HG02759 (cell line): Measurements from ENCODE around the gene NLGN4Y.

ENCODE experiments used
- ATAC-seq: cut with Tn5 transposase; IDR thresholded peaks from one replicate; pipeline ENCODE4 v1.9.1; 2021; ENCODE audit warnings: mild to moderate bottlenecking, moderate library complexity; ENCODE audit not compliant: unreplicated experiment

NLGN4Y gene

DNA sequence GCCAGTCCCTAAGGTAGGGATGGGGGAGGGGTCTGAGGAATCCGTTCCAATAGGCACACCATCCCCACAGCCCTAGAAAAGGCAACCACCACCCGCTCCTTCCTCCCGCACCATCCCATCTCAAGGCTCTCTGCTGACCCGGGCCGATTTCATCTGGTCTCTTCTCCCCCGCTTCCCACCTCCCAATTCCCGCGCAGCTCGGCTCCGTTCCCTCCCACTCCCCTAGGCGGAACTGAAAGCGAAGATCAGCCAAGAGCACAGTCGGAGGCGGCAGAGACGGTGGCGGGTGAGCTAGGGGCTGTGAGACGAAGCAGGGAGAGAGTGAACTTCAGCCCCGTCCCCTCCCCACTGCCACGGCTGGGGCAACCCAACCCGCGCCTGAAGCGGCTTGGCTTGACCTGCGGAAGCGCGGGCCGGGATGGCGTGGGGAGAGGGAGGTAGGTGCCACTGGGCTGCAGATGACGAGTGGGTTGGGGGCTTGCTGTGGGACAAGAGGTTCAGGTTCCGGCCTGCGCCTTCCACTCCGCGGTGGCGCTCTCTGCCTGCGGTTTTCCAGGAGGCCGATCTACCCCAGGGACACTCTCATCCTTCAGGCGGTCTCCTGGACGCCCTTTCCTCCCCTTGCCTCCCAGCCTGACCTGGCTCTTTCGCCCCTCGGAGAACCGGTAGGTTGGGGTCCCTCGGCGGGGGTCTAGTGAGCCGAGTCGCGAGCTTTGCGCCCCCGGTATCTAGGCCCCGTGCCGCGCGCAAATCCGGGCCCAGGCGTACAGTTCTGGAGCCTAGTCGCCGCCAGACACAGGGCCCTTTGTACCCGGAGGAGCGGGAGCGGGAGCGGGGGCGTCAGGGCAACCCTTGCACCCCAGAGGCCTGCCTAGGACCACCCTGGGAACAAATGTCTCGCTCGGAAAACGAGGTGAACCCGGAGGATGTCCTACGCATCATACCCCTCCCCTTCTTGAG, at the start of gene NLGN4Y:
Gene NLGN4Y (plus strand): TSS at position 258 of the 960 bp plus-strand sequence. CDS start 97,591 bp downstream, outside the sequence.
- peak; percentile 78 for ATAC-seq

- ATAC-seq: no peak
These were observed 38.4 kb upstream of the NLGN4Y start for GRCh38 chrY:14485935-14486334.

DNA sequence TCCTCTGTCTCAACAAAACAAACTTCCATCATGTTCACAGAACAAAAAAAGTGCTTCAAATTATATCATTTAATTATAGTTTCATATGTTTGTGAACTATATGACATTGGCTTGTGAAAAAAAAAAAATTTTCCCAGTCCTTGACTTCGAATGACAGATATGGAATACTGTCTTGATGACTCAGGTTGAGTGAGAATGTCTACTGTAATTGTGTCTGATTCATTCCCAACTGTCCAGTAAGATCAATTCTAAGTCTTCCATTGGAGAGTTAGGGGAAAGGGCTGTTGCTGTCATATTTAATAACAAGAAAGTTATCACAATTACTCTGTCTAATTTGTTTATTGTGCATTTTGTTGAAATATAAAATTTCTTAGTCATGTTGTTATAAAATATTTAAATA, 34.1 kb upstream of the NLGN4Y start:
- no peak for ATAC-seq

DNA sequence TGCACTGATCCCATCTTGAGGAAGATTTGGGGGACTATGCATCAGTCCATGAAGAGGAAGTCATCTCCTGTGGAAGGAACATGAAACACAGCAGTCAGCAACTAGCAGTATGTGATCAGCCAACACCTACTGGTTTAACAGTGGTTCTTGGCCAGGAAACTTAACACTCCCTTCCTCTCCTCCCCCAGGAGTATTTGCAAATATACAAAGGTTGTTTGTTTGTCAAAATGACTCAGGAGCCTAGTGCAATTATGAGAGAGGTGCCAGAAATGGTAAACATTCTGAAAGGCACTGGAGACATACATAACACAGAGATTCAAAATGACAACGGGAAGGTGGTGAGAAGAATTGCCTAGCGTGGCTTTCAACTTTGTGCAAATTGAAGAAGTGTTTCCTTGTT, 26.3 kb upstream of the NLGN4Y start:
- no peak for ATAC-seq

DNA sequence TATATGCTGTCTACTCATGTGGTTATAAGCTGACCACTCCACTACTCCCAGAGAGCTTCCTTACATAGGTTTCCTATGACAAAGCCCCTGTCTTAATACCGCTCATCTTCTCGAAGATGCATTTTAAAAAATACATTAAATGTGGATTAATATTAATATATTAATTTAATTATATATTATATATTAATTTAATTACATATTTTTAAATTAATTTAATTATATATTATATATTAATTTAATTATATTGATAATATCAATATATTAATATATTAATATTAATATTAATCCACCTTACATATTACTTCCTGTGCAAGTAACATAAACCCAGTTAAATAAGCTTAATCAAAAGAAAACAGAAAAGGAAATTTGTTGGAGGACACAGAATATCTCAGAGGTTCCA, 19.7 kb upstream of the NLGN4Y start:
- no peak for ATAC-seq

- ATAC-seq: no peak
These were observed 1.9 kb upstream of the NLGN4Y start for GRCh38 chrY:14522379-14522950.

GRCh38 chrY:14523491-14524271, 648 bp upstream of the NLGN4Y start:
- ATAC-seq: peak; percentile 17

- no peak for ATAC-seq
These were observed 986 bp downstream of the NLGN4Y start for GRCh38 chrY:14525315-14525714.

DNA sequence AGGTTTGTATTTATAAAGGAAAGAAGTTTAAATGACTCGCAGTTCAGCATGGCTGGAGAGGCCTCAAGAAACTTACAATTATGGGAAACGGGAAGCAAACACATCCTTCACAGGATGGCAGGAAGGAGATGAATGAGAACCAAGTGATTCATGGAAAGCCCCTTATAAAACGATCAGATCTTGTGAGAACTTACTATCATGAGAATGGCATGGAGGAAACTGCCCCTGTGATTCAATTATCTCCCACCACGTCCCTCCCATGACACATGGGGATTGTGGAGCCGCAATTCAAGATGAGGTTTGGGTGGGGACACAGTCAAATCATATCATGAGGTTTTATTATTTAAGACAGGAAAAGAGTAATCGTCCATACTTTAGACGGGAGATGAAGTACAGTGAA, 4.0 kb downstream of the NLGN4Y start:
- ATAC-seq: no peak

DNA sequence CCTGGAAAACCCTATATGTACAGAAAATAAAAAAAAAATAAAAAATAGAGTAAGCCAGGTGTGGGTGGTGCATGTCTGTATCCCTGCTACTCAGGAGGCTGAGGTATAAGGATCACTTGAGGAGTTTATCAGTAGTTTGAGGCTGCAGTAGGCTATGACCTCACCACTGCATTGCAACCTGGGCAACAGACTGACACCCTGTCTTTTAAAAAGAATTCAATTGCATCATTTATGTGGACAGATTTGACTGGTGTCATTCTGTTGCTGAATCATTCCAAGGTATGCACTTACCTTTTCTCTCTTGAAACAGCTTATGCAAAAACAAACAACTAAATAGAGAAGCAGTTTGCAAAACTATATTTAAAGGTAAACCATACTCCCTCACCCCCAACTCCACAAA, 12.4 kb downstream of the NLGN4Y start:
- ATAC-seq: no peak

- no peak for ATAC-seq
These were observed 19.2 kb downstream of the NLGN4Y start for GRCh38 chrY:14543506-14543905.

DNA sequence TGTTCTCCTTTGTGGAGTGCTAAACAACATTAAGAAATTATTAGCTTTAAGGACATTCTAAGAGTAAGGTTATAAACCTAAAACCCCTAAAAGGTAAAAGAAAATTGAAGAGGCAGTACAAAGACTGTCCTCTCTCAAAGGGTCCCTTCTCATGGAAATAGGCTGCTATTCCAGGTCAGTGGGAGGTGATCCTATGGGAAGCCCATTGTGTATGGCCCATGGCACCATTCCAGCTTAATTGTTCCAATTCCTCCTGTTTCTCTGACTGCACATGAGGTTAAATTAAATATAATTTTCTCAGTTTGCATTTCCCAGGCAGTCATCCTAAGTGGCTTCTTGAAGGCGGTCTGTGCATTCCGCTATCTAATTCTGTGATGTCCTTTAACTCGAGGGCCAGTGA, 57.0 kb downstream of the NLGN4Y start:
- ATAC-seq: no peak

DNA sequence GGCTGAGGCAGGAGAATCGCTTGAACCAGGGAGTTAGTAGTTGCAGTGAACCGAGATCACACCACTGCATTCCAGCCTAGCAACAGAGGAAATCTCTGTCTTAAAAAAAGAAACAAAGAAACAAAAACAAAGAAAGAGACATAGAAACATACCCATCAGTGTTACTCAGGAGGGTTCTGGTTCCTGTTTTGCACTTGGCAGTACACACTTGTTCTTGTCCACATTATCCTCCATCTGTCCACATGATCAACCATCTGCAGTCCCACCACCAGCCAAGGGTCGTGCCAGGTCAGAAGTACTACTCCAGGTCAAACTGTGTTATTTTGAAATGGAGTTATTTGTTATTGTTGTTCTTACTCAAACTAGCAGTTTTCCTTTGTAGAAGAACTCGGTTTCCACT, 62.4 kb downstream of the NLGN4Y start:
- ATAC-seq: no peak

- ATAC-seq: no peak
These were observed 77.0 kb downstream of the NLGN4Y start for GRCh38 chrY:14601372-14601771.

- ATAC-seq: no peak
These were observed 93.3 kb downstream of the NLGN4Y start for GRCh38 chrY:14617625-14618024.

GRCh38 chrY:14618513-14618912, 94.2 kb downstream of the NLGN4Y start:
- no peak for ATAC-seq

- no peak for ATAC-seq
These were observed 103.9 kb downstream of the NLGN4Y start for GRCh38 chrY:14628208-14628607.

GRCh38 chrY:14631676-14632075, 107.3 kb downstream of the NLGN4Y start:
- no peak for ATAC-seq

DNA sequence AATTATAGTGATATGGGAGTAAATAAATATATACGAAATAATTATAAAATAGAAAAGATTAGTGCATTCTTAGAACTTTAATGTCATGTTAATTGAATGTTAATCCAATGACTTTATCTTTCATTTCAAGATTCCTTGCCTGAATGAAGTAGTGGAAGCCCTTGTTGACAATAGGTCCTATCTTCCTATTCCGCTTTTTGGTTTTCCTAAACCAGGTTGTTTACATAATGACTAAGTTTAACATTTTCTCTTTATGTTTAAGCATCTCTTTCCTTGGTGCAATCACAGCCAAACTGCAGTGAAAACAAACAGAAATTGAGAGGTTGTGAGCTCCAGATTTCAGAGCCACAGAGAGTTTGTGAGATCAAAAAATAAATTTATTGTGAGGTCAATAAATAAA, 109.4 kb downstream of the NLGN4Y start:
- ATAC-seq: no peak

DNA sequence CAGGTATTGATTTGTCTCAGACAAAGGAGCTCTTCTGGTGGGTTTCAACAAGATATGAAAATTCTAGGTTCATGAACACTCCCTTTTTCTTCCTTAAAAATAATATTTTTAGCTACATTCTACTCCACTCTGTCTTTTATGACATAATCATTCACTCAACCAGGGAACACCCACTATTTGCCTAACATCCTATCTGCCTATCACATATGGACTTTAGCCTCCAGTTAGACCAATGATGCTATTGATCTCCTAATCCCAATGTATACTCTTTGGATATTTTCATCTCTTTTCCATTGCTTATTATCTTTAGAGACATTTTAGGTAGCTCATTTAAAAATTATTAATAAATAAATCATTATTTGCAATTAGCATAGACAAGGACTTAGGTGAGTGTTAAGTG, 110.6 kb downstream of the NLGN4Y start:
- ATAC-seq: no peak

GRCh38 chrY:14637551-14637950, 113.2 kb downstream of the NLGN4Y start:
- no peak for ATAC-seq

DNA sequence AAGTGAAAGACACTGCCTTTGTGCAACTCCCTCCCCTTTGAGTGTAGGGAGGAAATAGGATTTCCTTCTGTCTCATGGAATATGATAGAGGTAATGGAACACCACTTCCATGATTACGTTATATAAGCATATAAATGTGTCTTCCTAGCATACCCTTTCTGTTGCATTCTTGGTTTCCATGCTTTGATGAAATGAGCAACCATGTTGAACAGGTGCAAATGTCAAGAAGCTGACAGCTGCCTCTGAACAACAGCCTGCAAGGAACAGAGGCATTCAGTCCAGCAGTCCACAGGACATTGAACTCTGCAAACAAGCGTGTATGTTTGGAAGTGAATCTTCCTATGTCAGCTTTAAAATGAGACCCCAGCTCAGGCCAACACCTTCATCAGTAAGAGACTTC, 117.5 kb downstream of the NLGN4Y start:
- ATAC-seq: no peak
